ENCODE results near the gene ATF6B. TPM values are rescaled to one million over a fixed set of nuclear protein-coding genes. Genes with fewer than 3 reads are reported as not detected.

ATF6B gene
- total RNA-seq, 4 donors from 2014 or later: 74.3 to 121 (median 102) TPM

GRCh38 chr6:32082935-32083334 lies 45.1 kb downstream of the ATF6B start:
- DNase-seq (ENCODE audit: low spot score in 2 of 2): peak; percentile 66 to 79
- H3K4me1 ChIP-seq: peaks cover 0 to 83% (median 38%) of the 10 kb centered on the region in 4 donors
- peak overlapping the region; percentile 68 to 89 (median 80) for H3K27ac ChIP-seq
- peaks cover 0 to 34% (median 0%) of the 10 kb centered on the region in 3 donors for H3K36me3 ChIP-seq
- peaks cover 0 to 13% of the 10 kb centered on the region in 2 donors for H3K27me3 ChIP-seq
- no peaks in the 10 kb centered on the region for H3K9me3 ChIP-seq
- TF ChIP-seq EP300 (IDR thresholded peaks at IDR 0.05) (peak in 1 of 2 donors; percentile 77), CTCF (IDR thresholded peaks at IDR 0.05) (no peak), POLR2A (IDR thresholded peaks at IDR 0.05) (no peak)
- H3K4me3 ChIP-seq: no peak overlapping the region
- WGBS, 2 donors: 70 to 73% methylated on average over 9 of the region's 9 CpGs

DNA sequence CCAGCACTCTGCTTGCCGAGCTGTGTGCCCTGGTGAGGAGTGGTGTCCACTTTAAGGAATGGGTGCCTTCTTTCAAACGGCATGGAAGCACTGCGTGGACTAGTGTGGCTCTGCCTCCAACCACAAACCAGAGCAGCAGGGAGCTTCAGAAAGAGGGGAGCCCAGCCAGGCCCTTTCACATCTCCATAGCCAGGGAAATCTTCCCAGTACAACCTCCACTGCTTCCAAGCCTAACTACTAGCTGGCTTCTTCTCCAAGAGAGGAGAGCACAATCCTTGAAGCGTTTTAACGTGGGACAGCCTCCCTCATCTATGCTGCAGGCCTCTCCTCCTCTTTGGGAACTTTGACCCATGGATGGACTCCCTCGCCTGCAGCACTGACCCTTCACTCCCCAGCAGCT lies 45.6 kb downstream of the ATF6B start:
- no peaks in the 10 kb centered on the region for H3K9me3 ChIP-seq
- peaks cover 0 to 80% (median 36%) of the 10 kb centered on the region in 4 donors for H3K4me1 ChIP-seq
- H3K27ac ChIP-seq: peak overlapping the region; percentile 53 to 89 (median 78)
- no peak overlapping the region for H3K4me3 ChIP-seq
- peaks cover 0 to 34% (median 0%) of the 10 kb centered on the region in 3 donors for H3K36me3 ChIP-seq
- WGBS, 2 donors: 32 to 33% methylated on average over 6 of the region's 6 CpGs
- H3K27me3 ChIP-seq: peaks cover 0 to 8% of the 10 kb centered on the region in 2 donors
- DNase-seq (ENCODE audit: low spot score in 2 of 2): no peak
- TF ChIP-seq CTCF (IDR thresholded peaks at IDR 0.05) (no peak), POLR2A (IDR thresholded peaks at IDR 0.05) (no peak), EP300 (IDR thresholded peaks at IDR 0.05) (no peak)

GRCh38 chr6:32081168-32081990 lies 46.7 kb downstream of the ATF6B start:
- H3K4me3 ChIP-seq: no peak overlapping the region
- H3K27ac ChIP-seq: peak overlapping the region; percentile 53 to 89 (median 78)
- 21 to 29% methylated on average over 16 to 18 of the region's 22 CpGs for WGBS, 2 donors
- peak; percentile 57 to 65 for DNase-seq (ENCODE audit: low spot score in 2 of 2)
- H3K36me3 ChIP-seq: peaks cover 0 to 34% (median 0%) of the 10 kb centered on the region in 3 donors
- H3K9me3 ChIP-seq: no peaks in the 10 kb centered on the region
- TF ChIP-seq POLR2A (IDR thresholded peaks at IDR 0.05): no peak
- TF ChIP-seq CTCF (IDR thresholded peaks at IDR 0.05): no peak
- TF ChIP-seq EP300 (IDR thresholded peaks at IDR 0.05): no peak
- no peaks in the 10 kb centered on the region for H3K27me3 ChIP-seq
- peaks cover 0 to 80% (median 30%) of the 10 kb centered on the region in 4 donors for H3K4me1 ChIP-seq

DNA sequence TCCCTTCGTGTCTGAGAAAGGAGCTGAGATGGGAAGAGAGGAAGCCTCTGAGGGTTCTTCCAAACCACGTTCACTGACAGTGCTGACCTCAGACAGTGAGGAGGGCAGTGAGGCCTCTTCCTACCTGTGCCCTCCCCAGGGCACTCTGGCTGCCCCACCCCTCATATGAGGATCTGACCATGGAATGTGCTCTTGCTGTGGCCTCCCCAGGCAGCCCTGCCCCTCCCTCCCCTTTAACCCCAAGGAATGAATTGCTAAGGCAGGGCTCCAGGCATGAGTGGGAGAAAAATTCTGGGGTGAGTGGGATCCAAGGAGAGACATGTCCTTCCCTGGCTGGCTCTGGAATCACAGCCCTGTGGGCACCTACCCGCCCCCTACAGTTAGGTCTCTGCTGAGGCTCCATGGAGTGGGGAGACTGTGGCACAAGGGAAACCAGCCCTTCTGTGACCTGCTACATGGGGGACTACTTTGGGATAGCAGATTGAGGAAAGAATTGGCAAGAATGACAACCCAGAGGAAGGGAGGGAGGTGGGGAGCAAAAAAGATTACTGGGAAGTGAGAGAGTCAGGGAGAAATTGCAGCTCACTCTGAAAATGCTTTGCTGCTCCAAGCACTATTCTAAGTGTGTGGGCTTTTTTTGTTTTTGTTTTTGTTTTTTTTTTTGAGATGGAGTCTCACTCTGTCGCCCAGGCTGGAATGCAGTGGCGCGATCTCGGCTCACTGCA lies 48.3 kb downstream of the ATF6B start:
- WGBS, 2 donors: 39 to 47% methylated on average over 7 of the region's 7 CpGs
- Histone ChIP-seq H3K4me3 (no peak overlapping the region), H3K9me3 (no peaks in the 10 kb centered on the region), H3K36me3 (peaks cover 0 to 28% (median 0%) of the 10 kb centered on the region in 3 donors), H3K27me3 (no peaks in the 10 kb centered on the region), H3K27ac (peak overlapping the region; percentile 29 to 89 (median 78)), H3K4me1 (peaks cover 0 to 74% (median 30%) of the 10 kb centered on the region in 4 donors)
- TF ChIP-seq CTCF (IDR thresholded peaks at IDR 0.05) (no peak), POLR2A (IDR thresholded peaks at IDR 0.05) (no peak), EP300 (IDR thresholded peaks at IDR 0.05) (peak in 1 of 2 donors; percentile 22)
- DNase-seq (ENCODE audit: low spot score in 2 of 2): no peak
